ENCODE data around the gene NELFCD. TPM values are rescaled to one million over a fixed set of nuclear protein-coding genes. Genes with fewer than 3 reads are reported as not detected.
"Not testable (repeated sequence)": the region's sequence is repeated elsewhere in the genome, so short reads cannot be mapped to it uniquely, and the experiment has no call there.

The NELFCD gene, protein sequence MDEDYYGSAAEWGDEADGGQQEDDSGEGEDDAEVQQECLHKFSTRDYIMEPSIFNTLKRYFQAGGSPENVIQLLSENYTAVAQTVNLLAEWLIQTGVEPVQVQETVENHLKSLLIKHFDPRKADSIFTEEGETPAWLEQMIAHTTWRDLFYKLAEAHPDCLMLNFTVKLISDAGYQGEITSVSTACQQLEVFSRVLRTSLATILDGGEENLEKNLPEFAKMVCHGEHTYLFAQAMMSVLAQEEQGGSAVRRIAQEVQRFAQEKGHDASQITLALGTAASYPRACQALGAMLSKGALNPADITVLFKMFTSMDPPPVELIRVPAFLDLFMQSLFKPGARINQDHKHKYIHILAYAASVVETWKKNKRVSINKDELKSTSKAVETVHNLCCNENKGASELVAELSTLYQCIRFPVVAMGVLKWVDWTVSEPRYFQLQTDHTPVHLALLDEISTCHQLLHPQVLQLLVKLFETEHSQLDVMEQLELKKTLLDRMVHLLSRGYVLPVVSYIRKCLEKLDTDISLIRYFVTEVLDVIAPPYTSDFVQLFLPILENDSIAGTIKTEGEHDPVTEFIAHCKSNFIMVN
- total RNA-seq, result 29.0 TPM
- long read RNA-seq, transcript NELFCD-213 (15 exons, 2,305 nt), result major isoform, 89 of 115 reads
- long read RNA-seq, partial matches to known transcripts, result 12 of 115 reads
- long read RNA-seq, other reads (novel, unspliced or antisense), result 13 of 115 reads

DNA sequence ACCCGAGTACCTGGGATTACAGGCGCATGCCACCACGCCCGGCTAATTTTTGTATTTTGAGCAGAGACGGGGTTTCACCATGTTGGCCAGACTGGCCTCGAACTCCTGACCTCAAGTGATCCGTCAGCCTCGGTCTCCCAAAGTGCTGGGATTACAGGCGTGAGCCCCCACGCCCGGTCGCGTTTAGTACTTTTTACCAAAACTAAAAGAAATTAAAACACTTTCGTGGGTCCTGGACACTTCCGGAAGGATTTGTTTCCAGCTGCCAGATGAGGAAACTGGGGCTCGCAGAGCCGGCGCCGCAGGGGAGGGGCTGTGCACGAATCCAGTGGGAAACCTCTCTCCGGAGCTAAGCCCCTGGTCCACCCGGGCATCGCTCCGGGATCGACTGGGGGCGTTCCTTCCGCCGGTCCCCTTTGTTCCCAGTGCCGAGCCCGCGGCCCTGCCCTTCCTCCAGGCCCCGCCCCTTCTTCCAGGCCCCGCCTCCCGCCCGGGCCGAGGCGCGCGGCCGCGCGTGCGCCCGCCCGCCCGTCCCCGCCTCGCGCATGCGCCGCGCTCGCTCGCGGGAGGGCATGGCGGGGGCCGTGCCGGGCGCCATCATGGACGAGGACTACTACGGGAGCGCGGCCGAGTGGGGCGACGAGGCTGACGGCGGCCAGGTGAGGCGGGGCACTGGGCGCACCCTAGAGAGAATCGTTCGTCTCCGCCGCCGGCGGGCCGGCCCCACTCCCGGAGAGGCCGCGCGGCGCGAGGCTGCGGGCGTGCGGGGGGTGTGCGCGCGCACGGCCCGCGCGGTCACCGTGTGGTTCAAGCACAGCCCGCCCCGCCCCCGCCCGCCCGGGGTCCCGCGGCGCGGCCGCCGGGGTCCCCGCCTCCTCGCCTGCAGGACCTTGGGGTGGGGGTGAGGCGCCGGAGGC, at the start of gene NELFCD:
NELFCD (plus strand) TSS at position 546 of the 917 bp plus-strand sequence; CDS start at position 600, 54 bp downstream.
- peak; percentile 94 for DNase-seq
- peak; percentile 96 for ATAC-seq (ENCODE audit: poor library complexity)
- intact Hi-C loops (cut with DNase I), result loop anchor here (5.0 kb wide), 2 partner anchors 74 to 89 kb away; no protein-coding TSS in a partner anchor

DNA sequence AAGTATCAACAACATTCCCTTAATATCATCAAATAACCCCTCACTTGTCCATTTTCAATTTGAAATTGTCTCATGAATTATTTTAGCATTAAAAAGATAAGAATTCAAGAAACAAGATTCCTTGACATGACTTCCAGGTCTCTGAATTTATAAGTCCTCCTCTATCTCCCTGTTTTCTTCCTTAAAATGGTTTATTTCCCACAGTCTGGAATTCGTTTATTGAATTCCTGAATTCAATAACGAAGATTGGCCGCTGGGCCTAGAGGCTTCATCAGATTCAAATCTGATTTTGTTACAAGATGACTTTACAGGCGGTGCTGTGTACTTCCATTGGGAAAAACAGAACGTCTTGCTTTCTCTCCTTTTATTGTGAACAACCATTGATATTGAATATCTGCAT, 48.9 kb upstream of the NELFCD start:
- ATAC-seq (ENCODE audit: poor library complexity) (no peak), DNase-seq (no peak)
- intact Hi-C loops (cut with DNase I), result no loop called here

- DNase-seq, result no peak
- no peak for ATAC-seq (ENCODE audit: poor library complexity)
- intact Hi-C loops (cut with DNase I), result no loop called here
Observed at GRCh38 chr20:58938078-58938477, 43.0 kb upstream of the NELFCD start.

GRCh38 chr20:58938541-58938940, 42.5 kb upstream of the NELFCD start:
- intact Hi-C loops (cut with DNase I), result no loop called here

DNA sequence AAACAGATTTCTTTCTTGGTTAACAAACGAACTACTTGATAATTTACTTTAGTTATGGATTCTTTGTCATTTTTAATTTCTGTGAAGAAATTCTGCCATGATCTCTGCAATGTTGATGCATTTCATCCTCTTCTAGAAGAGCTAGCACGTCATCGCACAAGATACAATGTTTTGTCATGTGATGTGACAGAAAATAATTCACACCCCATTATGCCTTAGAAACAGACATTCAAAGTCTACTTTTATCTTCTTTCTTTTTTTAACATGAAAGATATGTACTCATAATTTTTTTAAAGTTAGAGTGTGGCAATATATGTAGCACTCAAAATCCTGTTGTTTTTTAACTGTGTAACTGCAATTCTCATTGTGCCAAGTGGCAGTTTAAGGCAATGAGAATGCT, 39.6 kb upstream of the NELFCD start:
- ATAC-seq (ENCODE audit: poor library complexity) (no peak), DNase-seq (no peak)
- intact Hi-C loops (cut with DNase I), result no loop called here

More at GRCh38 chr20:58938541-58938940, 42.5 kb upstream of the NELFCD start:
- ATAC-seq (ENCODE audit: poor library complexity) (no peak), DNase-seq (no peak)

GRCh38 chr20:58942549-58942948, 38.5 kb upstream of the NELFCD start:
- intact Hi-C loops (cut with DNase I), result no loop called here
- no peak for ATAC-seq (ENCODE audit: poor library complexity)

GRCh38 chr20:58944610-58945009, 36.4 kb upstream of the NELFCD start:
- intact Hi-C loops (cut with DNase I), result no loop called here
- ATAC-seq (ENCODE audit: poor library complexity) (no peak), DNase-seq (no peak)

More at GRCh38 chr20:58942549-58942948, 38.5 kb upstream of the NELFCD start:
- no peak for DNase-seq

- DNase-seq (no peak), ATAC-seq (ENCODE audit: poor library complexity) (no peak)
- intact Hi-C loops (cut with DNase I), result no loop called here
Observed at GRCh38 chr20:58945965-58946631, 35.0 kb upstream of the NELFCD start.

- ATAC-seq (ENCODE audit: poor library complexity); intact Hi-C loops (cut with DNase I); DNase-seq: not testable (repeated sequence)
Observed at GRCh38 chr20:58947797-58948388, 33.2 kb upstream of the NELFCD start.

- no peak for DNase-seq
- intact Hi-C loops (cut with DNase I), result no loop called here
- ATAC-seq (ENCODE audit: poor library complexity), result no peak
Observed at GRCh38 chr20:58950603-58951002, 30.5 kb upstream of the NELFCD start.

DNA sequence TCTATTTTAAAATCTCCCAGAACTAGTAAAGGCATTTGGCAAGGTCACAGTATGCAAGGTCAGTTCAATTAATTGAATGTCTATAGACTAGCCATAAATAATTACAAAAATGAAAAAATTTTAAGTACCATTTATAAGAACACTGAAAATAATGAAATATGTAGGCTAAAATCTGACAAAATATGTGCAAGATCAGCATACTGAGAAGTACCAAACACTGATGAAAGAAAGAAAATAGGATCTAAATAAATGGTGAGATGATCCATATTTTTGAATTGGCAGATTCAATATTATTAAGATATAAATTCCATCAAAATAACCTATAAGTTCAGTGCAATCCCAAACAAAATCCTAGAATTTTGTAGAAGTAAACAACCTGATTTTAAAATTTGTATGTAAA, 28.0 kb upstream of the NELFCD start:
- intact Hi-C loops (cut with DNase I), result no loop called here
- ATAC-seq (ENCODE audit: poor library complexity), result no peak
- DNase-seq, result no peak

- intact Hi-C loops (cut with DNase I), result no loop called here
- DNase-seq (no peak), ATAC-seq (ENCODE audit: poor library complexity) (no peak)
Observed at GRCh38 chr20:58956078-58956477, 25.0 kb upstream of the NELFCD start.

DNA sequence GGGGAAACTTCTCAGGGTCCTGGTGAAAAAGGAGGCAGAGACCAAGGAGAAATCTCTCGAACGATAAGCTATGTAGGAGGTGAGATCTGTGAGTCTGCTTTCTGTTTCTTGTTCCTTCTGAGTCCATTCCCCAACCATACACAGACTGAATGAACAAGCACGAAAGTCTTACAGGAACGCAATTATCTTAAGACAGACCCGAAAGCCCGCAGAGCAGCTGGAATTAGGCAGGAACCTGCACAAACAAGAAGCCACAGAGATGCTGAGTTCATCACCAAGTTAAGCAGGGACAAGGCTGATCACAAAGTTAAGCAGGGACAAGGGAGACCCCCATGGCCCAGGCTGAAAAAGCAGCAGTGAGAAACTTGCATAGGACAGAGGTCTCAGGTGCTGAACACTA, 21.4 kb upstream of the NELFCD start:
- ATAC-seq (ENCODE audit: poor library complexity) (no peak), DNase-seq (no peak)
- intact Hi-C loops (cut with DNase I), result no loop called here

DNA sequence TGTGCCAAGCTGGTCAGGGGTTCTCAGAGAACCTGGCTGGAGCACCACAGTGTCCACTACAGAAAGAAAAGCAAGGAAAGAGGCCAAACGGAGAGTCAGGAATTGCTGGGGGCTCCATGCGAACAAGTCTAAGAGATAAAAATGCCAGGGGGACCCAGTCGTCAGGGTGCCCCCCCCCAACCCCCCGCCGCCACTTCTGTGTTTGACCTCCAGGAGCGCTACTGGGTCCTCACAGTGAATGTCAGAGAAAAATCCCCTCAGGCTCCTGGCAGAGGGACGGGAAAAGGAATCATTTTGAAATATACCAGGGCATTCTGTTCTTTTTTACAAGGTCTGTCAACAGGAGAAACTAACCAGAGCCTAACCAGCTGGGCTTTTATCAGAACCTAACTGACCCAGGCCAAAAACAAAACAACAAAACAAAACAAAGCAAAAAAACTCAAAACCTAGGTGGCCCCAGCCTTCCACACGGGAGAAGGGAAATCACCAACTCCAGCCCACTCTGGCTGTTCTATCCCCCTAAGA, 17.9 kb upstream of the NELFCD start:
- DNase-seq, result no peak
- intact Hi-C loops (cut with DNase I), result no loop called here
- no peak for ATAC-seq (ENCODE audit: poor library complexity)

DNA sequence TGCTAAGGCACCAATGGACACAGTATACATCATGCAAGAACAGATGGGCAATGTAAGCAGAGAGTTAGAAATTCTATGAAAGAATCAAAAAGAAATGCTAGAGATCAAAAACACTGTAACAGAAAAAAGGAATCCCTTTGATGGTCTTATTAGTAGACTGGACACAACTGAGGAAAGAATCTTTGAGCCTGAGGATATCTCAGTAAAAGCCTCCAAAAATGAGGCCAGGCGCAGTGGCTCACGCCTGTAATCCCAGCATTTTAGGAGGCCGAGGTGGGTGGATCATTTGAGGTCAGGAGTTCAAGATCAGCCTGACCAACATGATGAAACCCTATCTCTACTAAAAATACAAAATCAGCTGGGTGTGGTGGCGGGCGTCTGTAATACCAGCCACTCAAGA, 17.1 kb upstream of the NELFCD start:
- intact Hi-C loops (cut with DNase I); ATAC-seq (ENCODE audit: poor library complexity); DNase-seq: not testable (repeated sequence)

DNA sequence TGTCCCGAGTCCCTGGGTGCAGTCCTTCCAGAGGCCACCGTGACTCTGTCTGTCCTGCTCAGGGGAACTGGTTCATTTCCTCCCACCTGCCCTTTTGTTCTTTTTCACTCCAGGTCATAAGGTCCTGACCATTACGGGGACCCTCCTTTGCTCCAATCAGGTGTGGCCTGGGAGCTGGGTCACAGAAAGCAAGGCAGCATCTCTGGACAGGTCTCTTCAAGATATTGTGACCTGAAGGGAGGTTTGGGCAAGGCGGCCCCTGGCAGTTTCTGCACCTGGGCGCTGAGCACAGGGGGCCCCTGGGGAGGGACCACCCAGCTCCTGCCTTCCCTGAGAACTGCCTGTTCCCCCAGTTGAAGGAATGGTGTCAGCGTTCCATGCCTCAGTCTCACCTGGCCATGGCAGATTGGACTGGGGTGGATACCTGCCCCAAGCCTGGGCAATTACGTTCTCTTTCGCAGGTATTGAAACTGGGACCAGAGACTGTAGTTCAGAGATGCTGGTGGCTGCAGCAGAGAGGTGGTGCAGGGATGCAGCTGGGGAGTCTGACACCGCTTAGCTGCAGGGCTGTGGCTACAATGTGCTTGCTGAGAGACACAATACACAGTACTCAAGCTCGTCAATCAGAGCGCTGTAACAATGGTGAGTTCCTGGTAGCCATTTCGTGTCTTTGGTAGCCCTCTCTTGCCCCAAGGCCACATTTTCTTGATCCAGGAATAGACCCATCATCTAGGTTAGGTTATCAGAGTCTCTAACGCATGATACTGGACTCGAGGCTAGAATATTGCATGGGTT, 15.6 kb upstream of the NELFCD start:
- intact Hi-C loops (cut with DNase I), result no loop called here
- no peak for DNase-seq
- ATAC-seq (ENCODE audit: poor library complexity), result no peak
